Sigmoid colon (tissue), 7 donors: ENCODE results near the gene BCL2L15. TPM values are rescaled to one million over a fixed set of nuclear protein-coding genes. Genes with fewer than 3 reads are reported as not detected.

ENCODE experiments used
- DNase-seq: peaks from one replicate; pipeline ENCODE4 v3.0.0-alpha.2; 2019
- H3K27ac ChIP-seq, 4 donors: fragments of 200-600 bp; sonication (generic); one replicate each; pipeline ENCODE4 v1.5.1; 2016 to 2019; ENCODE audit warnings: mild to moderate bottlenecking in 1 of 4
- H3K27me3 ChIP-seq, 3 donors: fragments of 200-600 bp; sonication (generic); one replicate each; pipeline ENCODE4 v1.5.1; 2019; ENCODE audit warnings: mild to moderate bottlenecking in 1 of 3
- H3K36me3 ChIP-seq, 4 donors: fragments of 200-600 bp; sonication (generic); one replicate each; pipeline ENCODE4 v1.5.1; 2016 to 2019
- H3K4me1 ChIP-seq, 4 donors: fragments of 200-600 bp; sonication (generic); one replicate each; pipeline ENCODE4 v1.5.1; 2017 to 2019
- H3K4me3 ChIP-seq, 4 donors: fragments of 200-600 bp; sonication (generic); one replicate each; pipeline ENCODE4 v1.5.1; 2017 to 2019; ENCODE audit warnings: mild to moderate bottlenecking in 2 of 4, moderate library complexity in 1 of 4
- H3K9me3 ChIP-seq, 4 donors: fragments of 200-600 bp in 3 of 4; sonication (generic) in 3 of 4; one replicate each; pipeline versions ENCODE4 v1.5.1 to v1.6.1; 2013 to 2019
- EP300 ChIP-seq, 4 donors: sonication (generic); formaldehyde crosslinking; IDR thresholded peaks; one replicate each; pipeline ENCODE4 v1.6.1; 2017; ENCODE audit warnings: antibody characterized with exemption in 4 of 4
- POLR2A ChIP-seq, 2 donors: fragments of 450-650 bp; IDR thresholded peaks; one replicate each; pipeline ENCODE4 v1.6.1; 2016; ENCODE audit warnings: antibody characterized with exemption in 2 of 2, mild to moderate bottlenecking in 2 of 2, moderate library complexity in 2 of 2
- POLR2AphosphoS5 ChIP-seq, 4 donors: sonication (generic); formaldehyde crosslinking; IDR thresholded peaks; one replicate each; pipeline ENCODE4 v1.6.1; 2017; ENCODE audit warnings: antibody characterized with exemption in 4 of 4
- WGBS, 2 donors: extraction: QIAGEN DNeasy Blood & Tissue Kit; methylation state at CpG; one replicate each; pipeline ENCODE4 v1.1.7; 2013; 5-methylcytosine and 5-hydroxymethylcytosine counted together
- intact Hi-C: fragments of 100-400 bp; cut with DNase I; formaldehyde crosslinking; loops from one replicate; pipeline ENCODE4 v1.15.1; 2023
- polyA plus RNA-seq, 3 donors: library from polyadenylated mRNA; stranded (reverse); fragments of 200-250 nt; gene quantifications; one replicate each; pipeline ENCODE4 v1.2.3, GENCODE V29; 2013
- total RNA-seq, 4 donors: library from RNA; depleted of rRNA; stranded (reverse); fragments of >200 nt; gene quantifications; one replicate each; pipeline ENCODE4 v1.1.0, GENCODE V29; 2016
- TF ChIP-seq, protein P1 (sequence below), 4 experiments: fragments of 450-650 bp in 3 of 4; fragments of 200-600 bp in 1 of 4; IDR thresholded peaks; one replicate each; pipeline ENCODE4 v1.5.1; 2016 to 2019; ENCODE audit warnings: antibody characterized with exemption in 4 of 4, mild to moderate bottlenecking in 3 of 4, moderate library complexity in 2 of 4
- donor health status: healthy with polysubstance abuse.
- donor health status: Bipolar disorder and iron deficiency.
- donor health status: healthy.

Gene BCL2L15
- total and polyA plus RNA-seq, 7 donors = under 0.01 to 87.9 (median 0.49) TPM

DNA sequence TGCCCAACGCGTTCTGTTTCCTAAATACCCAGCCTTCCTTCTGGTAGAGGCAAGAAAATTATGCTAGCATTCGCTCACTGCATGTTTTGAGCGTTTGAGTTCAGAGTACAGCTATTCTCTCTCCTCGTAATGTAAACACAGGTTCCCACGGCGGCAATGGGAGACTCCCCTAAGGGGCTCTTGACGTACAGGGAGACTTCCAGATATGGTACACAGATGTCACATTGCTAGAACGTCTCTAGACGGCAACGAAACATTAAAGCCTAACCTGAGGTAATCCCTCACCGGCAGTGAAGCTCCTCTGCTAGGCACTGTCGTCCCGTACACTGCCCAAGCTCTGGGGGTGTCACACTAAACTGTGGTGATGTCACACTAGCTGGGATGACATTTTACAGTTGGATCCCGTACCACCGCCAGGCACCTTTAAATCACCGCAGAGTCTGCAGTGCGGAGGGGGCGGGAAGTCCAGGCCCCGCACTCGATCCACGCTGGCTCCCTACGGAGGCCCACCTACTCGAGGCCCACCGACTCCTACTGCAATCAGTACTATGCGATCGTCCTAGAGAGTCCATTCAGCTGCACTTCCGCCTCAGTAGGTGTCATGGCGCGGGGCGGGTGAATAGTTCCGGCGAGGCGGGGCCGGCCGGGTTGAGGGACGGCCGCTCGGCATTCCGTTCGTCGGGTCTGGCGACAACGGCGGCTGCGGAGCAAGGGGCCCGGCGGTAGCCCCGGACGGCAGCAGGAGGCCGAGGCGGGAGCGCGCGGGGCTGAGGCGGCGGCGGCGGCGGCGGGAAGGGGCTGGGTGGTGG is 41.8 kb upstream of the BCL2L15 start, which contains the start of gene HIPK1:
TSS of gene HIPK1 (plus strand) at position 384 of the 809 bp plus-strand sequence.
- 0% methylated on average over 61 of the region's 61 CpGs for WGBS, 2 donors
- H3K9me3 ChIP-seq = no peaks in the 10 kb centered on the region
- H3K27ac ChIP-seq = peak within 1 kb of the TSS; percentile 94 to 99 (median 97)
- no peaks in the 10 kb centered on the region for H3K27me3 ChIP-seq
- TF ChIP-seq, protein P1, sequence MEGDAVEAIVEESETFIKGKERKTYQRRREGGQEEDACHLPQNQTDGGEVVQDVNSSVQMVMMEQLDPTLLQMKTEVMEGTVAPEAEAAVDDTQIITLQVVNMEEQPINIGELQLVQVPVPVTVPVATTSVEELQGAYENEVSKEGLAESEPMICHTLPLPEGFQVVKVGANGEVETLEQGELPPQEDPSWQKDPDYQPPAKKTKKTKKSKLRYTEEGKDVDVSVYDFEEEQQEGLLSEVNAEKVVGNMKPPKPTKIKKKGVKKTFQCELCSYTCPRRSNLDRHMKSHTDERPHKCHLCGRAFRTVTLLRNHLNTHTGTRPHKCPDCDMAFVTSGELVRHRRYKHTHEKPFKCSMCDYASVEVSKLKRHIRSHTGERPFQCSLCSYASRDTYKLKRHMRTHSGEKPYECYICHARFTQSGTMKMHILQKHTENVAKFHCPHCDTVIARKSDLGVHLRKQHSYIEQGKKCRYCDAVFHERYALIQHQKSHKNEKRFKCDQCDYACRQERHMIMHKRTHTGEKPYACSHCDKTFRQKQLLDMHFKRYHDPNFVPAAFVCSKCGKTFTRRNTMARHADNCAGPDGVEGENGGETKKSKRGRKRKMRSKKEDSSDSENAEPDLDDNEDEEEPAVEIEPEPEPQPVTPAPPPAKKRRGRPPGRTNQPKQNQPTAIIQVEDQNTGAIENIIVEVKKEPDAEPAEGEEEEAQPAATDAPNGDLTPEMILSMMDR (IDR thresholded peaks at IDR 0.05) = peak in 1 of 4 experiments; percentile 17
- peak; percentile 72 to 89 (median 86) for TF ChIP-seq POLR2AphosphoS5 (IDR thresholded peaks at IDR 0.05)
- peak; percentile 45 to 63 for TF ChIP-seq POLR2A (IDR thresholded peaks at IDR 0.05)
- TF ChIP-seq EP300 (IDR thresholded peaks at IDR 0.05) = no peak
- intact Hi-C loops = loop anchor here (1.0 to 2.0 kb wide), 4 partner anchors 24 to 538 kb away; partner anchors contain the start of genes DCLRE1B, MAGI3, OLFML3 and RSBN1
- peak within 1 kb of the TSS; percentile 70 to 92 (median 85) for H3K4me3 ChIP-seq
- peaks cover 0 to 51% (median 39%) of the 10 kb centered on the region in 4 donors for H3K4me1 ChIP-seq
- peak; percentile 95 for DNase-seq
- H3K36me3 ChIP-seq = no peaks in the 10 kb centered on the region

DNA sequence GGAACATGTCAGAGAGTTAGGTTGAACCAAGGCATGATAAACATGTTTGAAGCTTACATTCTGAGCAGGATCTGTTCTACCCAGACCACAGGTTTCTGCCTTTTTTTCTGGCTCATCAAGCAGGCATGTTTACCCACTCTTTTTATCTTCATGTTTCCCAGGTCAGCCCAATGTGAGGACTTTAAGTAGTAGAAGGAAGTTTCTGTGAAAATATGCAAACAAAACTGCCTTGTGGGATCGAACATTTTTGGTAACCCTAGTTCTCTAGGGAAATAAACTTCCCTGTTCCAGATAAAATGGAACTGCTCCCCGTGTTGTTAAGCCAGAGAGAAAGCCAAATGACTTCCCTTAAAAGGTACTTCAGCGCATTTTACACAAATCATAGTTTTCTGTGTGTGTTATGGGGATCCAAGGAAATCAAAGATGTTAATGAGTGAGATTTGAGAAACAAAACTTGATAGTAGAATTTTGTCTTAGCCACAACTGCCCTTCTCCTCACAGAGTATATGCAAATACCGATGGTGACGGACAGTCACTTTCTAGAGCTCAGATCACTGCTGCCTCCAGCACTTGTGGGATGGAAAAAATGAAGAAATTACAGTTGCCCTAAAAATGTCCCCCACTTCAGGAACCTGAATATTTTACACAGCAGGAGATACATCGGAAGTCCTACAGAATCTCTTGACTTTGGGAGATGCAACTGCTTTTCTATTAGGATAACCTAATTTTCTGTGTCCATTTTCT is 41.0 kb upstream of the BCL2L15 start:
- 3 to 7% methylated on average over 6 of the region's 6 CpGs for WGBS, 2 donors
- Histone ChIP-seq H3K9me3 (no peaks in the 10 kb centered on the region), H3K36me3 (no peaks in the 10 kb centered on the region), H3K27ac (peak overlapping the region; percentile 94 to 99 (median 97)), H3K27me3 (no peaks in the 10 kb centered on the region), H3K4me3 (peak overlapping the region; percentile 70 to 92 (median 85)), H3K4me1 (peaks cover 0 to 43% (median 34%) of the 10 kb centered on the region in 4 donors)
- intact Hi-C loops = loop anchor here (2.0 kb wide), 2 partner anchors 50 to 538 kb away; partner anchors contain the start of genes MAGI3 and OLFML3
- TF ChIP-seq, protein P1 (IDR thresholded peaks at IDR 0.05) = no peak
- no peak for TF ChIP-seq EP300 (IDR thresholded peaks at IDR 0.05)
- no peak for TF ChIP-seq POLR2A (IDR thresholded peaks at IDR 0.05)
- TF ChIP-seq POLR2AphosphoS5 (IDR thresholded peaks at IDR 0.05) = no peak
- DNase-seq = no peak

DNA sequence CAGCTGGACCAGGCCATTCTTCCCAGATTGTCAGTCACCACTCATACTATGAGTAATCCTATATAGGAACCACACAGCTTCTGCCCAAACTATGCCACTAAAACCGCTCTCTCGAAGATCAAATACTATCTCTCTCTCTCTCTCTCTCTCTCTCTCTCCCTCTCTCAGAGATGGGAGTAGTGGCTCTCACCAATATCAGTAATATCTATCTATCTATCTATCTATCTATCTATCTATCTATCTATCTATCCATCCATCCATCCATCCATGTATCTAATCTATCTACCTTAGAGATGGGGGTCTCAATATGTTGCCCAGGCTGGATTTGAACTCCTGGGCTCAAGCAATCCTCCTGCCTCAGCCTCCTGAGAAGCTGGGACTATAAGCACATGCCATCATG is 37.1 kb upstream of the BCL2L15 start:
- Histone ChIP-seq H3K27me3 (no peaks in the 10 kb centered on the region), H3K27ac (no peak overlapping the region), H3K9me3 (no peaks in the 10 kb centered on the region), H3K4me3 (no peak overlapping the region), H3K4me1 (peaks cover 0 to 12% (median 4%) of the 10 kb centered on the region in 4 donors), H3K36me3 (no peaks in the 10 kb centered on the region)
- 96 to 99% methylated on average over 2 of the region's 2 CpGs for WGBS, 2 donors
- TF ChIP-seq POLR2AphosphoS5 (IDR thresholded peaks at IDR 0.05) = no peak
- TF ChIP-seq POLR2A (IDR thresholded peaks at IDR 0.05) = no peak
- TF ChIP-seq EP300 (IDR thresholded peaks at IDR 0.05) = no peak
- TF ChIP-seq, protein P1 (IDR thresholded peaks at IDR 0.05) = no peak
- intact Hi-C loops = no loop called here
- DNase-seq = no peak

DNA sequence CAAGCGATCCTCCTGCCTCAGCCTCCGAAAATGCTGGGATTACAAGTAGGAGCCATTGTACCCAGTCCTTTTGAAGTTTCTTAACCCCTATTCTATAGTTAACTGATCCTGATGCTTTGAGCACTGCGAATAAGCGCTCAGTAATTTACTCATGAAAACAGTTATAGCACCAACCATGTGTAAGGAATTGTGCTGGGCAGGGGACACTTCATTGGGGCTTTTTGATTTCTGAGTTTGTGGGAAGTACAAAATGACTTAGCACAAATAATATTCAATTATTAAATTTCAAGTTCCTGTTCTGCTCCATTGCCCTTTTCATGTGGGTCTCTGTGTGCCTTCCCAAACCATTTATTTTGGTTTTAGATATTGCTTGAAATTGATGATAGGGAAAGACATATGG is 35.6 kb upstream of the BCL2L15 start:
- Histone ChIP-seq H3K27ac (no peak overlapping the region), H3K27me3 (no peaks in the 10 kb centered on the region), H3K4me3 (no peak overlapping the region), H3K36me3 (no peaks in the 10 kb centered on the region), H3K4me1 (peaks cover 0 to 4% (median under 1%) of the 10 kb centered on the region in 4 donors), H3K9me3 (no peaks in the 10 kb centered on the region)
- TF ChIP-seq, protein P1 (IDR thresholded peaks at IDR 0.05) = no peak
- TF ChIP-seq POLR2A (IDR thresholded peaks at IDR 0.05) = no peak
- no peak for TF ChIP-seq EP300 (IDR thresholded peaks at IDR 0.05)
- TF ChIP-seq POLR2AphosphoS5 (IDR thresholded peaks at IDR 0.05) = no peak
- DNase-seq = no peak
- WGBS, 2 donors = 71 to 99% methylated on average over 4 of the region's 4 CpGs
- intact Hi-C loops = no loop called here
